Neuronal stem cell (in vitro differentiated cells): ENCODE measurements around the gene TYW1.
"Not testable (repeated sequence)": the region's sequence is repeated elsewhere in the genome, so short reads cannot be mapped to it uniquely, and the experiment has no call there.

ENCODE experiments used
- DNase-seq: peaks from one replicate; pipeline ENCODE4 v3.0.0-alpha.2; 2013; ENCODE audit warnings: low spot score
- H2AFZ ChIP-seq: one replicate; pipeline ENCODE4 v1.6.1; 2013; ENCODE audit warnings: mild to moderate bottlenecking, low read length, inconsistent platforms
- H2AK5ac ChIP-seq: 2 replicates; pipeline ENCODE4 v1.6.1; 2013; ENCODE audit warnings: low read depth, mild to moderate bottlenecking, inconsistent platforms, low read length, moderate library complexity, mixed read lengths
- H2BK120ac ChIP-seq: 2 replicates; pipeline ENCODE4 v1.6.1; 2013; ENCODE audit warnings: low read depth, mild to moderate bottlenecking, inconsistent platforms, low read length, moderate library complexity, mixed read lengths
- H2BK12ac ChIP-seq: one replicate; pipeline ENCODE4 v1.6.1; 2013; ENCODE audit warnings: low read length, inconsistent platforms
- H2BK15ac ChIP-seq: 2 replicates; pipeline ENCODE4 v1.6.1; 2013; ENCODE audit warnings: mild to moderate bottlenecking, low read length, inconsistent platforms, mixed read lengths
- H2BK5ac ChIP-seq: one replicate; pipeline ENCODE4 v1.6.1; 2013; ENCODE audit warnings: inconsistent platforms, mild to moderate bottlenecking, low read length, moderate library complexity
- H3K14ac ChIP-seq: one replicate; pipeline ENCODE4 v1.6.1; 2013; ENCODE audit warnings: low read length, inconsistent platforms
- H3K18ac ChIP-seq: 2 replicates; pipeline ENCODE4 v1.6.1; 2013; ENCODE audit warnings: low read length, inconsistent platforms
- H3K23ac ChIP-seq: 2 replicates; pipeline ENCODE4 v1.6.1; 2013; ENCODE audit warnings: low read depth, mild to moderate bottlenecking, mixed read lengths, low read length, inconsistent platforms; ENCODE audit not compliant: poor library complexity
- H3K27ac ChIP-seq: replicated peaks from 3 replicates; pipeline ENCODE4 v1.5.1; 2013; ENCODE audit warnings: low read length, inconsistent platforms
- H3K27me3 ChIP-seq, 3 experiments: 2 replicates each; pipeline ENCODE4 v1.6.1; 2013; ENCODE audit warnings: low read length in 3 of 3, mild to moderate bottlenecking in 2 of 3, inconsistent platforms in 1 of 3, low read depth in 1 of 3, mixed read lengths in 1 of 3, moderate library complexity in 1 of 3; ENCODE audit not compliant: control insufficient read depth in 3 of 3, insufficient read depth in 3 of 3
- H3K36me3 ChIP-seq, 2 donors: replicated peaks in 1 of 2; 2 replicates each; pipeline ENCODE4 v1.6.1; 2013; ENCODE audit warnings: low read length in 2 of 2; ENCODE audit not compliant: control insufficient read depth in 2 of 2, insufficient read depth in 2 of 2
- H3K4ac ChIP-seq: 2 replicates; pipeline ENCODE4 v1.6.1; 2013; ENCODE audit warnings: inconsistent platforms, mild to moderate bottlenecking, low read length, moderate library complexity
- H3K4me1 ChIP-seq, 2 donors: 1 replicate in 1 of 2; 2 replicates in 1 of 2; pipeline ENCODE4 v1.6.1; 2013; ENCODE audit warnings: low read length in 2 of 2, low read depth in 1 of 2; ENCODE audit not compliant: control insufficient read depth in 2 of 2, insufficient read depth in 1 of 2
- H3K4me2 ChIP-seq: one replicate; pipeline ENCODE4 v1.6.1; 2013; ENCODE audit warnings: mild to moderate bottlenecking, low read length, inconsistent platforms; ENCODE audit not compliant: insufficient read depth, poor library complexity, severe bottlenecking
- H3K4me3 ChIP-seq, 2 donors: 2 replicates each; pipeline ENCODE4 v1.5.1; 2013; ENCODE audit warnings: low read length in 2 of 2, mild to moderate bottlenecking in 2 of 2, inconsistent platforms in 1 of 2, moderate library complexity in 1 of 2
- H3K79me1 ChIP-seq: one replicate; pipeline ENCODE4 v1.6.1; 2013; ENCODE audit warnings: low read depth, mild to moderate bottlenecking, inconsistent platforms, low read length, moderate library complexity
- H3K9ac ChIP-seq: one replicate; pipeline ENCODE4 v1.6.1; 2013; ENCODE audit warnings: mild to moderate bottlenecking, low read depth, low read length, inconsistent platforms; ENCODE audit not compliant: poor library complexity
- H3K9me3 ChIP-seq, 2 donors: replicated peaks in 1 of 2; 2 replicates each; pipeline versions ENCODE3 to v1.6.1; 2013; ENCODE audit warnings: low read length in 2 of 2, mild to moderate bottlenecking in 2 of 2, inconsistent platforms in 1 of 2, low read depth in 1 of 2, mixed read lengths in 1 of 2, moderate library complexity in 1 of 2; ENCODE audit not compliant: control insufficient read depth in 2 of 2, insufficient read depth in 1 of 2
- H4K8ac ChIP-seq: one replicate; pipeline ENCODE4 v1.6.1; 2013; ENCODE audit warnings: low read depth, mild to moderate bottlenecking, inconsistent platforms, low read length, moderate library complexity
- H4K91ac ChIP-seq: one replicate; pipeline ENCODE4 v1.6.1; 2013; ENCODE audit warnings: low read length, low read depth, mild to moderate bottlenecking, inconsistent platforms; ENCODE audit not compliant: poor library complexity
- WGBS, 2 donors: extraction: QIAGEN DNeasy Blood & Tissue Kit; methylation state at CpG; one replicate each; pipeline ENCODE4 v1.1.7; 2013; ENCODE audit warnings: missing lambda C conversion rate in 2 of 2, mixed read lengths in 1 of 2; ENCODE audit not compliant: insufficient read length in 2 of 2, insufficient replicate concordance in 1 of 2; ENCODE audit errors: extremely low coverage in 2 of 2; 5-methylcytosine and 5-hydroxymethylcytosine counted together

The TYW1 gene

DNA sequence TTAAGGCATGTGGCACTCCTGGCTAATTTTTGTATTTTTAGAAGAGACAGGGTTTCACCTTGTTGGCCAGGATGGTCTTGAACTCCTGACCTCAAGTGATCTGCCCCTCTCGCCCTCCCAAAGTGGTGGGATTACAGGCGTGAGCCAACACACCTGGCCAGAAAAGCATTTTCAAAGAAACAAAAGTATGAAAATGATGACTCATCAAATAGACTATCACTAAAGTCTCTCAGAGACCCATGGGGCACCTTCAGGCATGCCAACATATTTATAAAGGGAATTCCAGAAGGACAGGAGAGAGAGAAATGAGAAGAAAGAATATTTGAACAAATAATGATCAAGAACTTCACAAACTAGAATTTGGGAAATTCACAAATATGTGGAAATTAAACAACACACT lies 114.7 kb downstream of the TYW1 start:
- not testable (repeated sequence) for H2BK15ac ChIP-seq, H2AK5ac ChIP-seq, H4K91ac ChIP-seq, H3K9me3 ChIP-seq, H3K14ac ChIP-seq, DNase-seq, H3K4ac ChIP-seq, H3K4me2 ChIP-seq, H2AFZ ChIP-seq, H2BK12ac ChIP-seq, H3K23ac ChIP-seq, H3K9ac ChIP-seq, H3K79me1 ChIP-seq, H3K4me3 ChIP-seq, H2BK120ac ChIP-seq, H2BK5ac ChIP-seq, H3K27ac ChIP-seq, H3K18ac ChIP-seq, H3K4me1 ChIP-seq, H4K8ac ChIP-seq, H3K36me3 ChIP-seq, H3K27me3 ChIP-seq
- WGBS, 2 donors, result no CpG with 5 or more reads among the region's 2 CpGs

DNA sequence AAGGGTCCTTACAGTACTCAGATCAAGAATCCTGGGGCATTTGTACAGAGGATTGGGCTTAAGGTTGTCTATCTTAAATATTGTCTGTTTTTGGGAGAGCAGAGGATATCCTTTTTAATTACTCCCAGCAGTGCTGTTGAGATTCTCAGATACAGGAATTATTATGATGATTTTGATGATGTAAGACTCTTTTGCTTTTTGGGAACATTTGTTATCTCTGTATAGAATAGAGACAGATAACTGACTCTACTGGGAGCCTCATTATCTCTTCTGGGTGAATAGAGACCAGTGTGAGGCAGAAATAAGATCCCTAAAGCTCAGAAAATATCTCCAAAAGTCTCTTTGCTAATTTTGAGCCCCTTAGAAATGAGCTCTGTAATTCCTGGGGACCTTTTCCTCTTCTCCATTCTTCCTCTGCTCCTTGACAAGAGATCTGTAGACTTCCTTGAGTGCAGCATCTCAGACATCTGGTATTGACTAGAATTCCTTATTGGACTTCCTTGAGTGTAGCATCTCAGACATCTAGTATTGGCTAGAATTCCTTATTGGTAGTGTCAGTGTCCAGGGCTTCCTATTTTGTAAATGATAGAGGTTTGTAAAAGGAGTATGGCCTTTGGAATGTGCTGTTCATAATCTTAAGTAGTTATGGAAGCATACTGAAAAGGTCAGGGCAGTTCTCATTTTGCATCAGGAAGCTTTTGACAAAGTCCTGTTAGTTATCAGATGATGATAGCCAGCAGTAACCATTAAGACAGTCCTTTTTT lies 118.0 kb downstream of the TYW1 start:
- H2BK12ac ChIP-seq, H3K27me3 ChIP-seq, H3K27ac ChIP-seq: not testable (repeated sequence)

DNA sequence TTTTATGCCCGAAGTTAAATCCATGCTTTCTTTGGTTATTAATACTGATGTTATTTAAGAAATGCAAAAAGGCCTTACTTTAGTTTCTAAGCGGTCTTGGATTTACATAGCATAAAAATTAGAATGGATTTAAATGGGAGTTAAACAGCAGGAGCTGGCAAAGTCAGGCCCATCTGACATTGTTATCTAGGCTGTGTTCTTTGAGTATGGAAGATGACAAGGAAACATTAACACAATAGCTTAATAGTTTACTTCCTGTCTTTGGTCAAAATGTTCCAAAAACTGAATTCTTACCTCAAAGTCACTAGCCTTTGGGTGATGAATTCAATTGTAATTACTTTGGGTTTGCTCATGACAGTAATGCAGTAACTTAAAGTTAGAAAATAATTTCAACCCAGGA lies 123.9 kb downstream of the TYW1 start:
- not testable (repeated sequence) for H3K27ac ChIP-seq, H4K91ac ChIP-seq, H3K18ac ChIP-seq, H2BK15ac ChIP-seq, H3K9ac ChIP-seq, H3K4me3 ChIP-seq, H3K36me3 ChIP-seq, H3K4ac ChIP-seq, H2BK12ac ChIP-seq, H3K79me1 ChIP-seq, H3K9me3 ChIP-seq, H3K14ac ChIP-seq, H4K8ac ChIP-seq, DNase-seq, H2AFZ ChIP-seq, H3K23ac ChIP-seq, H2AK5ac ChIP-seq, H3K4me2 ChIP-seq, H2BK5ac ChIP-seq, H3K4me1 ChIP-seq, H3K27me3 ChIP-seq, H2BK120ac ChIP-seq
- WGBS, 2 donors, result no CpG with 5 or more reads among the region's 2 CpGs

More for the DNA sequence above, 118.0 kb downstream of the TYW1 start:
- not testable (repeated sequence) for H2AK5ac ChIP-seq, H3K79me1 ChIP-seq, H3K18ac ChIP-seq, H3K4me2 ChIP-seq, H4K91ac ChIP-seq, H2AFZ ChIP-seq, H3K9me3 ChIP-seq, H2BK15ac ChIP-seq, H2BK5ac ChIP-seq, H4K8ac ChIP-seq, DNase-seq, H3K23ac ChIP-seq, H3K36me3 ChIP-seq, H3K9ac ChIP-seq, H3K4me1 ChIP-seq, H3K4ac ChIP-seq, H2BK120ac ChIP-seq, H3K4me3 ChIP-seq, H3K14ac ChIP-seq

DNA sequence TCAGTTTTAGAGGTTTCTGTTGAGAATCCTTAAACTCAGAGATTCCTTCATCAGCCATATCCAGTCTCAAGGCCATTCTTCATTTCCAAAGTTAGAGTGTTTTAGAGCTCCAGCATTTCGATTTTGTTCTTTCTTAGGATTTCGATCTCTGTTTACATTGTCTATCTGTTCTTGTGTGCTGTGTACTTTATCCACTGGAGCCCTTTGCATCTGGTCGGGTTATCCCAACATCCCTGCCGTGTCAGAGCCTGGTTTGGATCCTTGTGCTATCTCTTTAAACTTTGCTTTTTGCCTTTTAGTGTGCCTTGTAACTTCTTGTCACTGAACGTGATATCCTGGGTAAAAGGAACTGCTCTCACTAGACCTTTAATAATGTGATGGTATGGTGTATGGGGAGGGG lies 131.6 kb downstream of the TYW1 start:
- not testable (repeated sequence) for H2AFZ ChIP-seq, H3K27ac ChIP-seq, H3K79me1 ChIP-seq, H3K4me2 ChIP-seq, H4K91ac ChIP-seq, H4K8ac ChIP-seq, H2BK15ac ChIP-seq, H3K23ac ChIP-seq, H3K4me1 ChIP-seq, H2BK5ac ChIP-seq, H3K18ac ChIP-seq, DNase-seq, H3K9me3 ChIP-seq, H3K4me3 ChIP-seq, H2BK12ac ChIP-seq, H3K14ac ChIP-seq, H3K27me3 ChIP-seq, H3K36me3 ChIP-seq, H3K9ac ChIP-seq, H2AK5ac ChIP-seq, H2BK120ac ChIP-seq, H3K4ac ChIP-seq
- WGBS, 2 donors, result no CpG with 5 or more reads among the region's 5 CpGs
